DMS 273 (cell line): Measurements from ENCODE around the gene INPP4B.

ENCODE experiments used
- DNase-seq: peaks from one replicate; lab custom pipeline; 2025; ENCODE audit not compliant: unreplicated experiment; lab: John Stamatoyannopoulos, UW

The INPP4B gene

DNA sequence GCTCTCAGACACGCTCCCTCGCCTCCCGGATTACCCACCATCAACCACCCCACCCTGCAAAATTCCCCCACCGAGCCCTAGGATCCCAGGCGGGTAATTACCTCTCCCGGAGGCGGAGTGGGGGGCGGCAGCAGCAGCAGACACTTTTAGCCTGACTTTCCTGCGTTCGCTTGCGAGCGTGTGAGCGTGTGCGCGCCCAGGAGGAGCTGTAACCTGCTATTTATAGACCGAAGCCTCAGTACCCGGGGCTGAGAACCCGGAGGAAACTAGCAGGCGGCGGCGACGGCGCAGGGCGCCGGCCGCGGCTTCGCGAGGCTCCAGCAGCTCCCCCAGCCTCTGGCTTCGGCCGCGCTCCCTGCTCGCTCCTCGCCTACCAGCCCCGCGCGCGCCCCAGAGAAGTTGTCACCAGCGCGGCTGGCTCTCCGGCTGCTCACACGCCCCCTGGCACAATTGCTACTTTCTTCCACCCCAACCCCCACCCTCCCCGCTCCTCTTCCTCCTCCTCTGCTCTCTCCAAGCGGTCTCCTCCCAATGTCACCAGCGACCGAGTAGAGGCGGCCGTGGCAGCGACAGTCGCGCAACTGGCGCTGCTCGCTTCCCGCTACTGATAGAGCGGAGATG is at the start of gene INPP4B:
Gene INPP4B (minus strand): TSS at position 194 of the 621 bp plus-strand sequence.
- peak; percentile 36 for DNase-seq

DNA sequence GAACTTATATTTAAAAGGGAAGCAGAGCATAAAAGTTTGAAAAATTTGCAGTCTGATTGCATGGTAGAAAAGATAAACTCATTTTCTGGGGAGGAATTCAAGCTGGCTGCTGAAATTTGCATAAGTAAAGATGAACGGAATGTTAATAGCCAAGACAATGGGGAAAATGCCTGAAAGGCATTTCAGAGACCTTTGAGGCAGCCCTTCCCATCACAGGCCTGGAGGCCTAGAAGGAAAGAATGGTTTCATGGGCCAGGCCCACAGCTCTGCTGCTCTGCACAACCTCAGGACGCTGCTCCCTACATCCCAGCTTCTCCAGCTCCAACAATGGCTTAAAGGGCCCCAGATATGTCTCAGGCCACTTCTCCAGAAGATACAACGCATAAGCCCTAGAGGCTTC is 46.9 kb upstream of the INPP4B start:
- DNase-seq, result no peak

DNA sequence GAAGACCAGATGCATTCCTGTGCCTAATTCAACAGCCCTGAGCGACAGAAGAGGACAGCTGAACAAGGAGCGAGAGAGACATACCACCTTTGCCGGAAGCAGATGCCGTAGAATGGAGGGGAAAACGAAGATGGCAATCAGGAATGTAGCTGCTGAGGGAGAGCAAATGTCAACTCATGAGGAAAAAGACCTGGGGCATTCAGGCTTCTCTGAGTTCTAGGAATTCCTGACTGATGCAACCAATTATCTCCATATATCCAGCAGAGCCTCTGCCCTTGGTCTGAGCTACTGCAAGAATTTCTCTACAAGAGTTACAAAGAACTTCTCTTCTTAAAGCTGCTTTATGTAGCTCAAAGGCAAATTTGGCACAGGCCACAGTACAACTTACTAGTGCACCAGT is 40.5 kb upstream of the INPP4B start:
- DNase-seq, result no peak

DNA sequence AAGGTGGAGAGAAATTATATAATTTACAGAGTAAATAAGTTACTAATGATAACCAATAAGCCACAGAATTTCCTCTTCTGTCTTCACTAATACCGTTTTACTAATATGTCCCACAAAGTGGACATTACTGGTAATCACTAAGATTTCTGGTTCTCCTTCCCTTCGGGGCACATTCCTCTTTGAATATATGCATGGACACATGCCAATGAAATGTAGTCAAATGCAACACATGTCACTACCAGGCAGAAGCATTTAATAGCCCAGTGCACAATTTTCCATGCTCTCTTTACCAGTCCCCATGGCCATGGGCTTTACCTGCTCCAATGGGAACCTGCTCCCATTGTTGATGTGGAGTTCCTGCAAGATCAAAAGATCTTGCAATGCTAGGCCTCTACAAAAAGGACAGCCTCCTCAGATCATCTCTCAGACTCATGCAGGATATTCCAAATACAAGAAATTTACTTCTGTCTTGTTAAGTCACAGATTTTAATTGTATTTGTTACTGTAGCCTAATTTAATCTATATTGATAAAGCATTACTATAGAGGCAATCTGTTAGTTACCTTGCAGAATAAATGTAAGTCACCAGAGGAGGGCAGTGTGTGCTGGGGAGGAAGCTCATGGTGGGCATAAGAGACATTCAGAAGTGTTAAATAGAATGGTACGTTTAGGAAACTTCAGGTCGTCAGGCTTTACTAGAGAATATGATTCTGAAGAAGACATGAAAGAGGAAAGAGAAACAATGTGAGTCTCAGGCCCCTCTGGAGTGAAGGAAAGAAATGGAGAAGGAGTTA is 37.1 kb upstream of the INPP4B start:
- DNase-seq, result no peak

DNA sequence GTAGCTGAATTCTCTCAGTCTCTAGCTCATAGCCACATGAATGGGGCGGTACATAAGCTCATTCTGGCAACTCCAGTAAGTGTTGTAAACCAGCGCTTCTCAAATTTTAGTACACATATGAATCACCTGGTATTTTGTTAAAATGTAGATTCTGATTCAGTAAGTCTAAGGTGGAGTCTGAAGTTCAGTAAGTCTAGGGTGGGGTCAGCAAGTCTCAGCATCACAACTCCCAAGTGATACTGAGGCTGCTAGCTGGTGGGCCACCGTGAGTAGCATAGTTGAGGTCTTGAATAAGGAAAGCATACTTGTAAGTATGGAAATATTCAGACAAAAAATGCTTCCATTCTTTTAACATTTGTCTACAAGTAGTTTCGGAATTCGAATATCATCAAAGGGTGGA is 36.1 kb upstream of the INPP4B start:
- DNase-seq, result no peak

DNA sequence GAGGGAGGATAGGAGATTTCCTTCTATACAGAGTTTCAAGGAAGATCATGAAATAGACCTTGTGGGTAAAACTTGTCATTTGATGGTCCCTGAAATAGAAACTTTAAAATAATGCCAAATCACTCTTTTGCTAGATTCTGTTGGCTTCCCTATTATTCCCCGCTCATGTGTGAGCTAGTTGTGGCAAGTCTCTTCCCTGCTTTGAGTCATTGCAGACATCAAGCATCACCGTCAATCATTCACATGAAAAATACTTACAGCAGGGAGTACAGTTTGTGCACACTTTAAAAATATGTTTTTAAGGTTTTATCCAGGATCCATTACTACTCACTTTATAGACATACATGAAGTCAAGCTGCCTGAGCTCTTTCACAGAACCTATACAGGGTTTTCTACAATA is 35.2 kb upstream of the INPP4B start:
- no peak for DNase-seq

DNA sequence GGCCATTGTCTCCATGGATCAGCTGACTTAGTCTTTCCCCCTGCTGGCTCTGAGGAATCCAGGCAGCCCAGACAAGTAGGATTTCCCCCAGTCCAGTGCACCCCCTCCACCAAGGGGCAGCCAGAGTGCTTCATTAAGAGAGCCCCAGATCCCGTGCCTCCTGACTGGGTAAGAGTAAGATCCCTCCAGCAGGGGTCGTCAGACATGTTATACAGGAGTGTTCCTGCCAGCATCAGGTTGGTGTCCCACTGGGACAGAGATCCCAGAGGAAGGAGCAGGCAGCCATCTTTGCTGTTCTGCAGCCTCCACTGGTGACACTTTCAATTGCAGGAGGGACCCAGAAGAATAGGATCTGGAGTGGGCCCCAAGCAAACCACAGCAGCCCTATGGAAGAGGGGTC is 29.0 kb upstream of the INPP4B start:
- peak; percentile 4 for DNase-seq

DNA sequence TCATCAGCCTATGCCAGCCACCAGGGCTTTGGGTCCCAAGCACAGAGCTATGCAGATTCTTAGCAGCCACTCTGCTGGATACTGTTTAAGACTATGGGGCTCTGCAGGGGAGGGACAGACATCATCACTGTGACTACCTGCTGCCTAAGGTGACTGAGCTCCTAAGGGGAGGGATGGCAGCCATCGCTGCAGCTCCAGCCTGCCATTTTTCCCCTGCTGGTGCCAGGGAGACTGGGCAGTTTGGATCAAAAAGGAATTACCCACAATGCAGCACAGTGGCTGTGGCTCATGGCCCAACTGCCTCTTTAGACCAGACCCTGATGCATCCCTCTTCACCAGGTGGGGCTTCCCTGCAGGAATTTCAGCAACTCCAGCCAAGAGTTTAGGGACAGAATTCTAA is 28.6 kb upstream of the INPP4B start:
- DNase-seq, result no peak

DNA sequence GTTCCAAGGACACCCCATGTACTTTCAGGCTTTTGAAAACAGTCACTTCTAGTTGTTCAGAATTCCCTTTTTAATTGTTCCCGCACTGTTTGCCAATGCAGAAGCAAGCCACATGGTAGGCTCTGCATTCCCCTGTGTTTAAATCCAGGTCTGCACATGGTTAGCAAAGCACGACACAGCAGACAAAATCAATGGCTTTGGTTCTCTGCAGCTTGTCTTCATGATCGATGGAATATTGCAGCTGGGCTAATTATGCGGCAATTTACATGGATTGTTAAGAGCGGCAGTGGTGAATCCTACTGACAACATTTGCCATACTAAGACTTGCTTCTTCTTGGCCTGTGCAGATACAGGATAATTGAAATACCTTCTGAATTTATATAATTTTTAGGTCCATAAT is 20.6 kb upstream of the INPP4B start:
- DNase-seq, result no peak

DNA sequence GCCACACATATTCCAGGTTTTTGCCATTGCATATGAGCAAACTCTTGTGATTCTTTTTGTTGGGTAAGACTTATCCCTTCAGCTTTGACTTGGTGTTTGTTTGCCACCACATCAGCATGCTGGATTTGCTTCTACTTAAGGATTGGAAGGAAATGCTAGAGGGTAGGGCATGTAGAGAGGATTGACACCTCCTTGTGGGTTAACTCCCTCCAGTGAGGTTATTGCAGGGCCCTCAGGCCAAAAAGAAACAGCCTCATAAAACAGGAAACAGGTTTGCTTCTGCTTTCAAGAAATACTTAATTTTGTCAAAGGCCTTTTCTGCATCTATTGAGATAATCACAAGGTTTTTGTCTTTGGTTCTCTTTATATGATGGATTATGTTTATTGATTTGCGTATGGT is 15.2 kb upstream of the INPP4B start:
- DNase-seq, result no peak

DNA sequence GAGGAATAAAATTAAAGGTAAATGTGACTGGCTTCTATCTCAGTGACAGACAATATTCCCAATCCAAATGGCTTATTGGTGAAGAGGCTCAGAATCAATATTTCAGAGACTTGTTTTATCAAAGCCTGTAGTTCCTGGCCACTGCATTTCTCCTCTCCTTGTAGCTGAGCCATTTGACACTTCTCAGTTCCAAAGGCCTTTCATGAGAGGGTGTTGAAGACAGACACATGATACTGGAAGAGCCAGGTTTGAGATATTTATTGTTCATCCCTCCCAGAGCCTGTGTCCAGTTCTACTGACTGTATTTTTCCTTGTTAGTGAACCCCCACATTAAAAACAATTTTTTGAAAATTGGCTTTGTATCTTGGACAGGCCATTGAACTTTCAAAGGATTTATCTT is 12.9 kb upstream of the INPP4B start:
- DNase-seq, result no peak

DNA sequence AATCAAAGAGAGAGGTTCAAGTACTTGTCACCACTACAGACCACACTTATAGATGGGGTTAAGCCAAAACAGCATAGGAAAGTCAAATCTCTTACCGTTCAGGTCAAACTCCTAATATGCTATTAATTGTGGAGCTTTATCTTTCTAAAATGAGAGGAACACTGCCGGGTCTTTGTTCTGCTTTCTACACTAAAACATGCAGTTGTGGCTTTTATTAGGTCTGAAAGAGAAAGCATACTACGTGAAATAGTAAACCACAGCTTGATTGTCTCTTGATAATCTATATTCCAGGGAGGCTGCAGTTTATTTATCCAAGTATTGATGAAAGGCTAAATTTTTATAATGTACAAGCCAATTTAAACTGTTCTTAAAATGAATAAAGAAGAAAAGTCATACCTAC is 12.3 kb upstream of the INPP4B start:
- no peak for DNase-seq

DNA sequence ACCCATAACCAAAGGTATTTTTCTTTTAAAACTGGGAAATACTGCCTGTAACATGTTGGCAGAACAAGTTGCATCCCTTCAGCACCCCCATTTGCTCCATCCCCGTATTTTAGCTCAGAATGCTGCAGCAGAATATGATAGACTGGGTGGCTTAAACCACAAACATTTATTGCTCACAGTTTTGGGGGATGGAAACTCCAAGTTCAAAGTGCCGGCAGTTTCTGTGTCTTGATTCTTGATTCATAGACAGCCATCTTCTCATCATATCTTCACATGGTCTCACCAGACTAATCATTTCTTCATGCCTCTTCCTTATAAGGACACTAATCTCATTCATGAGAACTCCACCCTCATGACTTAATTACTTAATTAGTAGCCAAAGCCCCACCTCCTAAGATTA is 10.5 kb upstream of the INPP4B start:
- DNase-seq, result no peak

DNA sequence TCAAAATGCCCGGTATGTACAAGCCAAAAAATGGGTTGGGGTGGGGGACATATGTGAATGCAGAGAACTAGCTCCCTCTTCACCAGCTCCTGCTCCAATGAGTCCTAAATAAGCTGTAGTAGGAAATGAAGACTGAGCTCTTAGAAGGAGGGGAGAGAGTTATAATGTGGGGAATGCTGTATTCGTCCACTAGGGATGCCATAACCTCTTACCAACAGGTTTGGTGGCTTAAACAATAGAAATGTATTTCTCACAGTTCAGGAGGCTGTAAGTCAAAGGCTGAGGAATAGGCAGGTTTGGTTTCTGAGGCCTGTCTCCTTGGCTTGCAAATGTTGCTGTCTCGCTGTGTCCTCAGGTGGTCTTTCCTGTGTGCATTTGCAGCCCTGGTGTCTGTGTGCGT is 4.4 kb upstream of the INPP4B start:
- DNase-seq, result no peak

DNA sequence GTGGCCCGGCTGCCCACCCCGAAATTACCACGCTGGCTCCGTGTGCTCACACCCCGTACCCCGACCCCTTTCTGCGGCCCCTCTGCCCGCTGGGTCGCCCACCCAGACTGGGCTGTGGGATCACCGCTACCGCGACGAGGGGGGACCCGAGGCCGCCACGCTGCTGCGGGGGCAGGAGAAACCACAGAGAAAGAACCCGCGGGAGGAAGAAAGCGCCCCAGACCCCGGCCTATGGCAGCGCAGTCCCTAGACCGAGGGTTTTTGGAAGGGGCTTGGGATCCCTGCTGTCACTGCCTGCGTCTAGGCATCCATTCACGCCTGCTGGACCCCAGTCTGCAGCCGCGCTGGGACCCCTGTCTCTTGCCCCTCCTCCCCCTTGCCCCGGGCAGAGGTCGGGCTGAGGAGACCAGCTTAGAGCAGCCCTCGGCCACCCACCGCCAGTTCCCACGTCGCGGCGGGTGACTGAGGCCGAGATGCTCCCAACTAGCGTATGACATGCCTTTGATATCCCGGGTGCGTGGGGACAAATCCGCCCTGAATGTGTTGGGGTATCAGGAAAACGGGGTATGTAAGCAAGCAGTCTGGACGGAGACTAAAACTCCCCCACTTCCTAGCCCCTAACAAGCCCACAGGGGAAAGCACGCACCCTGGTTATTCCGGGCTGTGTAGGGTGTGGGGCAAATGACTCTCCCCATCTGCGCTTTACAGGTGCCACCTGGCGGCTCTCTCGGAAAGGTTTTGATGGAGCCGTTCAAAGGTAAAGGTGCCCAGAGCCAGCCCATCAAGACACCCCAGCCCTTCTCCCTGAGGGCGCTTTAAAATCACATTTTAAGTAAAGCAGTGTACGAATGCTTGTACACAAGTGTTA is 862 bp upstream of the INPP4B start:
- peak; percentile 21 for DNase-seq

DNA sequence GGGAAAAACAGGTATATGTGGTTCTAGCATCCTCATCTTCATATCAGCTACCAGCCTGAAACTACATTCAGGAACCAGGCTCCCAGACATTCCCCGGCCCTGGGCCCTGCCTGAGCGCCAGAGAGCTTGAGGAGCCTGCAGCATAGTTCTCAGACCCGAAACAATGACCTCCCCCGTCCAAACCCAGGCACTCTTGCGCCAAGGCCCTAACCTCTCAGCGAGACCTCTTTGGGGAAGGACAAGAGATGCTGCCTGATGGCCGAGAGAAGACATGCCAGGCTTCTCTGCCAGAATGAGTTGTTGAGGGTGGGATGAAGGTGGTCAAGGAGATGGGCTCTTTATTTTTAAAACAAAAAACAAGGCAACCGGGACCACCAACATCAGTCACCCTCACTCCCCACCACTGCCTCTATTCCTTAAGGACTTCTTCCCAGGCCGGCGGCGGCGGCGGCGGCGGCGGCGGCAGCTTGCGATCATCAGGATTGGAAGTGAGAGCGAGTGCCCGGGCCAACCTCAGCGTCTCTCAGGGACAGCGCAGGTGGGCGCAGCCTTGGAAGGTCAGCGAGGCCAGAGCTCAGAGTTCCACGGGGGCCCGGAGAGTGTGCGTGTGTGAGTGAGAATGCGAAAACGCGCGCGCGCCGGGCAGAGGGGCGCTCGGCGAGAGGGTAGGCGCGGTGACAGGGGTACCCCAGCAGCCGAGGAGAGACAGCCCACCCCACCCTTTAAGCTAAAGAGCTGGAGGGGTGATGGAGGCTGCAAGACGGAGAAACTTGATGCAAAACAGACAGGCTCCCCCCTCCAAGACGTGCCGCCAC is 601 bp downstream of the INPP4B start:
- peak; percentile 7 for DNase-seq

DNA sequence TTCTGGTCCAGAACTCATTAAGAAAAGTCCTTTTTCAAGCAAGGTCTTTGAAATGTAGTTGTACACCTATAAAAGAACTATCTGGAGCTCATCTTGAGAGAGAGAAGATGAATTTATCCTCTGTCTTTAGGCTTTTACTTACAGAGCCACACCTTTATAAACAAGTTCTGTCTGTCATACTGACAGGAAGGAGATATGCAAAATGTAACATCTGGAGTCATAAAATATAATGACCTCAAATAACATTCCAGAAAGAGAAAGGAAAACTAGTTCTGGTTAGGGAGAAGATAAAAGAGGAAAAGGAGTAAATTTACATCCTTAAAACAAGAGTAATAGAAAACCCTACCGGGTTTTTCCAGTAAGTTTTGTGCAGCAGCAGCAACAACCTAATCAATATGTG is 1.3 kb downstream of the INPP4B start:
- DNase-seq, result no peak

DNA sequence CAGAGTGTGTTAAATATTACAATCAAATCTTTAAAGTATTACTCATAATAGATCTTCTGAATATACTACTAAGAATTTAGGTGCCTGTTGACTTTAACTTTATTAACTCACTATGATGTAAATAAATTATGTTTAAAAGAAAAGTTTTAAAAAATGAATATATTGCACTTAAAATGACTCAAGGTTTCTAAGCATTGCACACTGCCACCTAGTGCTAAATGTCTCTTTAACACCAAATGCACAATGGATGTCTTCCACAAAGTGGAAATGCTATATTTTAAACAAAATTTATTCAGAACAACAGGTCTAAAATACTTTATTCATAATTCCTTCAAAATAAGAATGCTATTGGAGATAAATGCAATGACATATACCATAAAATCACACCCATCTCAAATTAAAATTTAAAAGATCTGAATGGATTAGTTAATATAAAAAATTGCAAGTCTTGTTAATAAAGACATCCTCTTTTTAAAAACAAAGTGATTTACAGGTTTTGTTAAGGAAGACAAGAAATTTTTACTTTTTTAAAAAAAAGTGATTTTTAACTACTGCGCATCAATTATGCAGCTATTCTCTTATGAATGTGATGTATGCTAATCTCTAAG is 5.5 kb downstream of the INPP4B start:
- peak; percentile 16 for DNase-seq

DNA sequence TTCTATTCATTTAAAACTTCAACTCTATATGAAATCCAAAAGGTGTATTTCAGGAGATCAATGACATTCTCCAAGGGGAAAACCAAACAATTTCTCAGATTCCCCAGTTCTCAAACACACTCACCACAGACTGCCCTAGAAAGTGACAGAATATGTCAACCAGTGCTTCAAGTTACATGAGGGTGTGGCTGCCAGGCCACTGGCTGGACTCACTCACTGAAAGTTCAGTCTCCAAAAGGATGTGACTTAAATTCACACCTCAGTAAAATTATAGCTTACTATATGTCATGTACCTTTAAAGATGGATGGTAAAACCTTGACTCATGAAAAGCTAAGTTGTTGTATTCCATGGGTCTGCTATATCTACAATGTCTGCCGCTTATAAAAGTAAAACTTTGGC is 7.3 kb downstream of the INPP4B start:
- DNase-seq, result no peak

DNA sequence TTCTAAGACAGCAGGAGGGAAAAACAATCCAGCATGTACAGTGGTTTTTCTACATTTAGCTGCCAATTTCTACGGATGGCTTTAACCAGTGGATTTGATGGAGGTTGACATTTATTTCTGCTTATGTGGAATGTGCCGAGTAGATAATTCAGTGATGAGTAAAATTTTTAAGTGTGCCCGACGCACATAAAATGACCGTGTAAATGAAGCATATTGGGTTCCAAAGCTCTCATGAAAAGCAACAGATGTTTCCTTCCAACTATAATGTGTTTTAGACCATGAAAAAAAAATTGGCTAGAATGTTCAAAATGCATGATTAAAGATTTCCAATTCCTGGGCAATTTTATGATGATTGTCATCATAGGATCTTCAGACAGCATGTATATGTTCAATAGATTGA is 14.1 kb downstream of the INPP4B start:
- no peak for DNase-seq
